Measurements from ENCODE around the gene CFHR1.

DNA sequence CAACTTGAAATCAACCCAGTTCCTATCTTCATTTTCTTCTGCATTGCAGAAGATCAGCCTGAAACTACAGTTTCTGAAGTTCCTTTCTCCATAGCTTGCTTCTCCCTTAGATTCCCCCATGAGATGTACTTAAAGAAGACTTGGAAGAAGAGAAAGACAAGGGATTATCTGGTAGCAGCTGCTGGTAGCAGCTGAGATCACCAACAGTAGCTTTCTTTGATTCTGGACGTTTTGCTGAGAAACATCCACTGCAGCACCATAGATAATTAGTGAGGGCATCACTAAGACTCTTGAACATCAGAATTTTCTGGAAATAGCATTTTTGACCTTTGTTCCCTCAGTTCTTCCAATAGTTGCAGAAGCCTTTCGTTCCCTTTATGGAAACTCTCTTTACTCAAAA lies 45.4 kb upstream of the CFHR1 start:
- TF ChIP-seq ESRRA (CRISPR knock-in tag; IDR thresholded peaks at IDR 0.05; ENCODE audit: low read depth): no peak
- no peak for TF ChIP-seq ZNF10 (CRISPR knock-in tag; IDR thresholded peaks at IDR 0.05; ENCODE audit: borderline replicate concordance, low read depth)
- no peak for TF ChIP-seq MYC (CRISPR knock-in tag; IDR thresholded peaks at IDR 0.05; ENCODE audit: borderline replicate concordance)
- no peak for TF ChIP-seq ZNF724P (CRISPR knock-in tag; IDR thresholded peaks at IDR 0.05; ENCODE audit: borderline replicate concordance)

All from HepG2 (cell line).